ENCODE measurements around the gene TNFRSF19. TPM values are rescaled to one million over a fixed set of nuclear protein-coding genes. Genes with fewer than 3 reads are reported as not detected.

Gene TNFRSF19
- total and polyA plus RNA-seq, 2 of the 13 experiments (the other 11 are each of a cell fraction or from before 2014, with no cell fraction given), result 75.3 to 77.7 TPM

- TF ChIP-seq SIN3A (IDR thresholded peaks at IDR 0.05; ENCODE audit: borderline replicate concordance, low read depth, low read length) (peak; percentile 65; the same call in 1 of the 2 replicates), PPARG (CRISPR knock-in tag; conservative IDR thresholded peaks at IDR 0.05) (0 out of 2 replicates have a peak, but pooled peaks have one; percentile 11), ZNF607 (CRISPR knock-in tag; IDR thresholded peaks at IDR 0.05; ENCODE audit: borderline replicate concordance) (peak; percentile 90), ZNF879 (CRISPR knock-in tag; IDR thresholded peaks at IDR 0.05) (no peak), ZNF343 (CRISPR knock-in tag; IDR thresholded peaks at IDR 0.05) (peak; percentile 67; the same call in 1 of the 2 replicates), ZNF230 (CRISPR knock-in tag; IDR thresholded peaks at IDR 0.05) (no peak; the same call in 1 of the 2 replicates), ZNF639 (CRISPR knock-in tag; conservative IDR thresholded peaks at IDR 0.05) (0 out of 2 replicates have a peak, but pooled peaks have one; percentile 4), TEAD3 (CRISPR knock-in tag; optimal IDR thresholded peaks at IDR 0.05; ENCODE audit: borderline replicate concordance) (no peak), ZNF326 (CRISPR knock-in tag; IDR thresholded peaks at IDR 0.05; ENCODE audit: borderline replicate concordance) (no peak), ZNF232 (CRISPR knock-in tag; IDR thresholded peaks at IDR 0.05; ENCODE audit: borderline replicate concordance) (peak; percentile 54; the same call in 1 of the 2 replicates), ZNF574 (CRISPR knock-in tag; IDR thresholded peaks at IDR 0.05) (no peak; the same call in 1 of the 2 replicates), ZNF687 (CRISPR knock-in tag; IDR thresholded peaks at IDR 0.05) (peak; percentile 83), ZC3H4 (CRISPR knock-in tag; IDR thresholded peaks at IDR 0.05; ENCODE audit: borderline replicate concordance) (no peak), NFIB (CRISPR knock-in tag; IDR thresholded peaks at IDR 0.05; ENCODE audit: borderline replicate concordance) (no peak)
- TF ChIP-seq, protein P1, sequence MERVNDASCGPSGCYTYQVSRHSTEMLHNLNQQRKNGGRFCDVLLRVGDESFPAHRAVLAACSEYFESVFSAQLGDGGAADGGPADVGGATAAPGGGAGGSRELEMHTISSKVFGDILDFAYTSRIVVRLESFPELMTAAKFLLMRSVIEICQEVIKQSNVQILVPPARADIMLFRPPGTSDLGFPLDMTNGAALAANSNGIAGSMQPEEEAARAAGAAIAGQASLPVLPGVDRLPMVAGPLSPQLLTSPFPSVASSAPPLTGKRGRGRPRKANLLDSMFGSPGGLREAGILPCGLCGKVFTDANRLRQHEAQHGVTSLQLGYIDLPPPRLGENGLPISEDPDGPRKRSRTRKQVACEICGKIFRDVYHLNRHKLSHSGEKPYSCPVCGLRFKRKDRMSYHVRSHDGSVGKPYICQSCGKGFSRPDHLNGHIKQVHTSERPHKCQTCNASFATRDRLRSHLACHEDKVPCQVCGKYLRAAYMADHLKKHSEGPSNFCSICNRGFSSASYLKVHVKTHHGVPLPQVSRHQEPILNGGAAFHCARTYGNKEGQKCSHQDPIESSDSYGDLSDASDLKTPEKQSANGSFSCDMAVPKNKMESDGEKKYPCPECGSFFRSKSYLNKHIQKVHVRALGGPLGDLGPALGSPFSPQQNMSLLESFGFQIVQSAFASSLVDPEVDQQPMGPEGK (CRISPR knock-in tag; IDR thresholded peaks at IDR 0.05), result peak; percentile 84
- TF ChIP-seq, protein P2, sequence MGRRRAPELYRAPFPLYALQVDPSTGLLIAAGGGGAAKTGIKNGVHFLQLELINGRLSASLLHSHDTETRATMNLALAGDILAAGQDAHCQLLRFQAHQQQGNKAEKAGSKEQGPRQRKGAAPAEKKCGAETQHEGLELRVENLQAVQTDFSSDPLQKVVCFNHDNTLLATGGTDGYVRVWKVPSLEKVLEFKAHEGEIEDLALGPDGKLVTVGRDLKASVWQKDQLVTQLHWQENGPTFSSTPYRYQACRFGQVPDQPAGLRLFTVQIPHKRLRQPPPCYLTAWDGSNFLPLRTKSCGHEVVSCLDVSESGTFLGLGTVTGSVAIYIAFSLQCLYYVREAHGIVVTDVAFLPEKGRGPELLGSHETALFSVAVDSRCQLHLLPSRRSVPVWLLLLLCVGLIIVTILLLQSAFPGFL (CRISPR knock-in tag; IDR thresholded peaks at IDR 0.05), result no peak
These were observed 9.1 kb downstream of the TNFRSF19 start (continued) for GRCh38 chr13:23579072-23579895.
